ENCODE data around the gene AOC3. TPM values are rescaled to one million over a fixed set of nuclear protein-coding genes. Genes with fewer than 3 reads are reported as not detected.

The AOC3 gene
- total and polyA plus RNA-seq, 2 of the 13 experiments (the other 11 are each of a cell fraction or from before 2014, with no cell fraction given), result 8.7 to 51.7 TPM

GRCh38 chr17:42901535-42902229, 50.7 kb downstream of the AOC3 start (continued):
- no peak for TF ChIP-seq ZBTB7B (CRISPR knock-in tag; IDR thresholded peaks at IDR 0.05)
- no peak for TF ChIP-seq ZMYM3 (CRISPR knock-in tag; IDR thresholded peaks at IDR 0.05)
- no peak for TF ChIP-seq NFKBIZ (CRISPR knock-in tag; IDR thresholded peaks at IDR 0.05)
- TF ChIP-seq, protein P1, sequence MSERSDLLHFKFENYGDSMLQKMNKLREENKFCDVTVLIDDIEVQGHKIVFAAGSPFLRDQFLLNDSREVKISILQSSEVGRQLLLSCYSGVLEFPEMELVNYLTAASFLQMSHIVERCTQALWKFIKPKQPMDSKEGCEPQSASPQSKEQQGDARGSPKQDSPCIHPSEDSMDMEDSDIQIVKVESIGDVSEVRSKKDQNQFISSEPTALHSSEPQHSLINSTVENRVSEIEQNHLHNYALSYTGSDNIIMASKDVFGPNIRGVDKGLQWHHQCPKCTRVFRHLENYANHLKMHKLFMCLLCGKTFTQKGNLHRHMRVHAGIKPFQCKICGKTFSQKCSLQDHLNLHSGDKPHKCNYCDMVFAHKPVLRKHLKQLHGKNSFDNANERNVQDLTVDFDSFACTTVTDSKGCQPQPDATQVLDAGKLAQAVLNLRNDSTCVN (CRISPR knock-in tag; IDR thresholded peaks at IDR 0.05; ENCODE audit: borderline replicate concordance), result no peak
- TF ChIP-seq POLR2G (IDR thresholded peaks at IDR 0.05; ENCODE audit: low read depth, low read length), result no peak
- TF ChIP-seq GMEB2 (CRISPR knock-in tag; IDR thresholded peaks at IDR 0.05; ENCODE audit: low read depth), result no peak
- TF ChIP-seq DNMT3B (CRISPR knock-in tag; conservative IDR thresholded peaks at IDR 0.05), result no peak
- no peak for TF ChIP-seq ZNF282 (IDR thresholded peaks at IDR 0.05; ENCODE audit: partially characterized antibody)
- TF ChIP-seq, protein P2, sequence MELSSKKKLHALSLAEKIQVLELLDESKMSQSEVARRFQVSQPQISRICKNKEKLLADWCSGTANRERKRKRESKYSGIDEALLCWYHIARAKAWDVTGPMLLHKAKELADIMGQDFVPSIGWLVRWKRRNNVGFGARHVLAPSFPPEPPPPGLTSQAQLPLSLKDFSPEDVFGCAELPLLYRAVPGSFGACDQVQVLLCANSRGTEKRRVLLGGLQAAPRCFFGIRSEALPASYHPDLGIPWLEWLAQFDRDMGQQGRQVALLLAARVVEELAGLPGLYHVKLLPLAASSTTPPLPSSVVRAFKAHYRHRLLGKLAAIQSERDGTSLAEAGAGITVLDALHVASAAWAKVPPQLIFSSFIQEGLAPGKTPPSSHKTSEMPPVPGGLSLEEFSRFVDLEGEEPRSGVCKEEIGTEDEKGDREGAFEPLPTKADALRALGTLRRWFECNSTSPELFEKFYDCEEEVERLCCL (CRISPR knock-in tag; IDR thresholded peaks at IDR 0.05; ENCODE audit: borderline replicate concordance), result no peak
- no peak for TF ChIP-seq PHB2 (IDR thresholded peaks at IDR 0.05; ENCODE audit: partially characterized antibody)
- TF ChIP-seq RELA (CRISPR knock-in tag; IDR thresholded peaks at IDR 0.05), result no peak
- TF ChIP-seq IKZF4 (CRISPR knock-in tag; IDR thresholded peaks at IDR 0.05; ENCODE audit: borderline replicate concordance, low read depth, not compliant biosample characterization), result no peak
- TF ChIP-seq ZBTB34 (CRISPR knock-in tag; IDR thresholded peaks at IDR 0.05), result no peak
- TF ChIP-seq SAFB2 (CRISPR knock-in tag; IDR thresholded peaks at IDR 0.05; ENCODE audit: borderline replicate concordance, low read depth), result no peak
- TF ChIP-seq ZNF639 (CRISPR knock-in tag; conservative IDR thresholded peaks at IDR 0.05), result no peak
- no peak for TF ChIP-seq ZNF589 (CRISPR knock-in tag; conservative IDR thresholded peaks at IDR 0.05)
- no peak for TF ChIP-seq STAG1 (CRISPR knock-in tag; IDR thresholded peaks at IDR 0.05)
- no peak for TF ChIP-seq AKAP8 (CRISPR knock-in tag; IDR thresholded peaks at IDR 0.05)
- no peak for TF ChIP-seq KAT7 (CRISPR knock-in tag; IDR thresholded peaks at IDR 0.05; ENCODE audit: borderline replicate concordance)

Measured in HepG2 (cell line).